Measurements from ENCODE around the gene EML6. TPM values are rescaled to one million over a fixed set of nuclear protein-coding genes. Genes with fewer than 3 reads are reported as not detected.

Gene EML6
- total RNA-seq, 1 donor from 2014 or later = 0.39 TPM

DNA sequence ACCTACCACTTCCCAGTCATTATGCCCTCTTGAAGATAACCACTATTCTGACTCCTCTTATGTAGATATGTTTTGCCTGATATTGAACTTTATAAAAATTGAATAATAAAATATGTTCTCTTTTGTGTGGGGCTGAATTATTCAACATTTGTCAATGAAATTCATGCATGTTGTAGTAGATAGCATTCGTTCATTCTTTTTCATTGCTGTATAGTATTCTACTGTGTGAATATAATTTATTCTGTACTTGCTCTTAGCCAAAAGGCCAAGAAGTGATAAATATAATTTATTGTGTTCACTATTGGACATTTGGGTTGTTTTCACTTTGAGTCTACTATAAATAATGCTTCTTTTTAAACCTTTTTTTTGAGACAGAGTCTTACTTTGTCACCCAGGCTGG, 29.0 kb downstream of the EML6 start:
- no peaks in the 10 kb centered on the region for H3K27me3 ChIP-seq
- no peak overlapping the region for H3K27ac Mint-ChIP-seq
- H3K79me2 ChIP-seq (ENCODE audit: low read depth) = no peaks in the 10 kb centered on the region
- no peaks in the 10 kb centered on the region for H3K27me3 Mint-ChIP-seq (ENCODE audit: insufficient read depth, low read depth)
- H3K9ac ChIP-seq = no peak overlapping the region
- no peak overlapping the region for H3K4me2 ChIP-seq
- no peak overlapping the region for H3K4me3 Mint-ChIP-seq
- H3K36me3 ChIP-seq = no peaks in the 10 kb centered on the region
- H3K36me3 Mint-ChIP-seq = no peaks in the 10 kb centered on the region
- H3F3A ChIP-seq (ENCODE audit: low read depth) = no peaks in the 10 kb centered on the region
- no peak overlapping the region for H3K27ac ChIP-seq
- H3K9me3 ChIP-seq (ENCODE audit: low read depth) = no peaks in the 10 kb centered on the region
- peaks cover 4% of the 10 kb centered on the region for H3K9me3 Mint-ChIP-seq
- H3K4me3 ChIP-seq = no peak overlapping the region
- TF ChIP-seq CTCF (IDR thresholded peaks at IDR 0.05) (no peak), EZH2 (IDR thresholded peaks at IDR 0.05) (no peak), EZH2phosphoT487 (IDR thresholded peaks at IDR 0.05) (no peak)
- H4K20me1 ChIP-seq (ENCODE audit: low read depth) = no peaks in the 10 kb centered on the region
- peaks cover 3% of the 10 kb centered on the region for H3K4me1 ChIP-seq
- no peaks in the 10 kb centered on the region for H3K4me1 Mint-ChIP-seq
- DNase-seq (ENCODE audit: low spot score) = no peak
- H2AFZ ChIP-seq (replicated peaks) = no peak overlapping the region

- H3K27me3 Mint-ChIP-seq (ENCODE audit: insufficient read depth, low read depth) = no peaks in the 10 kb centered on the region
- Histone ChIP-seq H3K9me3 (ENCODE audit: low read depth) (no peaks in the 10 kb centered on the region), H3F3A (ENCODE audit: low read depth) (no peaks in the 10 kb centered on the region), H3K4me2 (no peak overlapping the region), H3K9ac (no peak overlapping the region), H2AFZ (replicated peaks) (peak overlapping the region; percentile 45), H3K4me1 (peaks cover 13% of the 10 kb centered on the region), H3K27me3 (no peaks in the 10 kb centered on the region), H3K36me3 (no peaks in the 10 kb centered on the region), H3K27ac (no peak overlapping the region), H3K79me2 (ENCODE audit: low read depth) (no peaks in the 10 kb centered on the region), H3K4me3 (no peak overlapping the region), H4K20me1 (ENCODE audit: low read depth) (no peaks in the 10 kb centered on the region)
- TF ChIP-seq EZH2phosphoT487 (IDR thresholded peaks at IDR 0.05) (no peak), EZH2 (IDR thresholded peaks at IDR 0.05) (no peak), CTCF (IDR thresholded peaks at IDR 0.05) (no peak)
- H3K4me3 Mint-ChIP-seq = no peak overlapping the region
- peaks cover 4% of the 10 kb centered on the region for H3K9me3 Mint-ChIP-seq
- H3K4me1 Mint-ChIP-seq = peaks cover 9% of the 10 kb centered on the region
- H3K27ac Mint-ChIP-seq = no peak overlapping the region
- H3K36me3 Mint-ChIP-seq = no peaks in the 10 kb centered on the region
- DNase-seq (ENCODE audit: low spot score) = no peak
Measured at GRCh38 chr2:54755641-54756326, 32.3 kb downstream of the EML6 start.

GRCh38 chr2:54757500-54757899, 34.0 kb downstream of the EML6 start:
- Histone ChIP-seq H3K36me3 (no peaks in the 10 kb centered on the region), H3K9ac (no peak overlapping the region), H3K27ac (no peak overlapping the region), H3K4me1 (peaks cover 13% of the 10 kb centered on the region), H3K27me3 (no peaks in the 10 kb centered on the region), H2AFZ (replicated peaks) (peak overlapping the region; percentile 53), H3K9me3 (ENCODE audit: low read depth) (no peaks in the 10 kb centered on the region), H3K4me3 (no peak overlapping the region), H3K79me2 (ENCODE audit: low read depth) (no peaks in the 10 kb centered on the region), H3F3A (ENCODE audit: low read depth) (no peaks in the 10 kb centered on the region), H4K20me1 (ENCODE audit: low read depth) (no peaks in the 10 kb centered on the region), H3K4me2 (peak overlapping the region; percentile 28)
- no peak for DNase-seq (ENCODE audit: low spot score)
- Mint-ChIP-seq H3K27me3 (ENCODE audit: insufficient read depth, low read depth) (no peaks in the 10 kb centered on the region), H3K9me3 (peaks cover 4% of the 10 kb centered on the region), H3K4me3 (no peak overlapping the region), H3K27ac (peak overlapping the region; percentile 26), H3K4me1 (peaks cover 9% of the 10 kb centered on the region), H3K36me3 (no peaks in the 10 kb centered on the region)
- TF ChIP-seq CTCF (IDR thresholded peaks at IDR 0.05) = no peak
- no peak for TF ChIP-seq EZH2 (IDR thresholded peaks at IDR 0.05)
- TF ChIP-seq EZH2phosphoT487 (IDR thresholded peaks at IDR 0.05) = no peak
